Lower lobe of right lung (tissue), 2 donors: ENCODE results near the gene HSPB6. TPM values are rescaled to one million over a fixed set of nuclear protein-coding genes. Genes with fewer than 3 reads are reported as not detected.

Source experiments
- ATAC-seq, 2 donors: fragments of 200-7000 bp; cut with Tn5 transposase; one replicate each; pipeline ENCODE4 v1.9.1; 2020 to 2022; ENCODE audit warnings: mild to moderate bottlenecking in 2 of 2, moderate library complexity in 2 of 2
- DNase-seq: peaks from one replicate; pipeline ENCODE4 v3.0.0-alpha.2; 2020
- H3K27ac ChIP-seq: fragments of 200-600 bp; one replicate; pipeline ENCODE4 v1.8.0; 2022
- H3K27me3 ChIP-seq: fragments of 200-600 bp; one replicate; pipeline ENCODE4 v1.8.0; 2022; ENCODE audit warnings: low read depth
- H3K36me3 ChIP-seq: fragments of 200-600 bp; one replicate; pipeline ENCODE4 v1.8.0; 2022; ENCODE audit warnings: mild to moderate bottlenecking
- H3K4me1 ChIP-seq: fragments of 200-600 bp; one replicate; pipeline ENCODE4 v1.8.0; 2022
- H3K4me3 ChIP-seq: fragments of 200-600 bp; one replicate; pipeline ENCODE4 v1.8.0; 2022; ENCODE audit warnings: mild to moderate bottlenecking
- H3K9me3 ChIP-seq: fragments of 200-600 bp; one replicate; pipeline ENCODE4 v1.8.0; 2022
- CTCF ChIP-seq: fragments of 200-600 bp; IDR thresholded peaks from one replicate; pipeline ENCODE4 v1.8.0; 2022; ENCODE audit warnings: antibody characterized with exemption, mild to moderate bottlenecking
- intact Hi-C: fragments of 100-400 bp; cut with DNase I; formaldehyde crosslinking; loops from one replicate; pipeline ENCODE4 v1.11.0; 2022
- total RNA-seq: library from RNA; stranded (reverse); fragmentation: NEBNext Ultra II Directional; extraction: Animal tissue kit (Norgen Biotek cat#: 25700); gene quantifications from one replicate; pipeline ENCODE4 v1.2.1, GENCODE V29; 2021
- donor health status: DM: no; HTN: yes; CAD: no; lungs with severe emphysema.

Gene HSPB6
- total RNA-seq, 1 donor from 2014 or later: 29.4 TPM

GRCh38 chr19:35719402-35720162, 37.2 kb downstream of the HSPB6 start:
- DNase-seq (no peak), ATAC-seq (no peak)
- Histone ChIP-seq H3K27me3 (no peaks in the 10 kb centered on the region), H3K4me3 (peak overlapping the region; percentile 88), H3K36me3 (peaks cover 44% of the 10 kb centered on the region), H3K4me1 (peaks cover 26% of the 10 kb centered on the region), H3K9me3 (no peaks in the 10 kb centered on the region), H3K27ac (peak overlapping the region; percentile 85)
- intact Hi-C loops: no loop called here
- no peak for TF ChIP-seq CTCF

GRCh38 chr19:35718345-35719041, 38.3 kb downstream of the HSPB6 start:
- intact Hi-C loops: no loop called here
- Histone ChIP-seq H3K27me3 (no peaks in the 10 kb centered on the region), H3K4me1 (peaks cover 26% of the 10 kb centered on the region), H3K4me3 (peak overlapping the region; percentile 88), H3K9me3 (no peaks in the 10 kb centered on the region), H3K36me3 (peaks cover 33% of the 10 kb centered on the region), H3K27ac (peak overlapping the region; percentile 85)
- DNase-seq (peak; percentile 72), ATAC-seq (no peak)
- TF ChIP-seq CTCF: no peak

- H3K4me1 ChIP-seq: peaks cover 26% of the 10 kb centered on the region
- DNase-seq: no peak
- H3K9me3 ChIP-seq: no peaks in the 10 kb centered on the region
- no peaks in the 10 kb centered on the region for H3K27me3 ChIP-seq
- TF ChIP-seq CTCF: no peak
- peak within 1 kb of the TSS; percentile 88 for H3K4me3 ChIP-seq
- peak within 1 kb of the TSS; percentile 85 for H3K27ac ChIP-seq
- peak; percentile 83 to 84 for ATAC-seq
- peaks cover 26% of the 10 kb centered on the region for H3K36me3 ChIP-seq
- intact Hi-C loops: no loop called here
These were observed 39.0 kb downstream of the HSPB6 start, which contains the start of gene KMT2B for GRCh38 chr19:35717665-35718344. Gene KMT2B, plus strand, starts transcription at chr19:35718003. Its CDS starts 16 bp downstream, at chr19:35718019.

- TF ChIP-seq CTCF: peak; percentile 95
- intact Hi-C loops: no loop called here
These were observed 39.8 kb downstream of the HSPB6 start for GRCh38 chr19:35716801-35717664.

More at GRCh38 chr19:35716801-35717664, 39.8 kb downstream of the HSPB6 start:
- peak overlapping the region; percentile 87 for H3K4me3 ChIP-seq
- peaks cover 18% of the 10 kb centered on the region for H3K36me3 ChIP-seq
- peak; percentile 98 for DNase-seq
- ATAC-seq: peak; percentile 95 to 96
- H3K27me3 ChIP-seq: no peaks in the 10 kb centered on the region
- no peaks in the 10 kb centered on the region for H3K9me3 ChIP-seq
- H3K4me1 ChIP-seq: peaks cover 26% of the 10 kb centered on the region
- peak overlapping the region; percentile 84 for H3K27ac ChIP-seq
